ENCODE results near the gene ST6GALNAC3.

The ST6GALNAC3 gene

DNA sequence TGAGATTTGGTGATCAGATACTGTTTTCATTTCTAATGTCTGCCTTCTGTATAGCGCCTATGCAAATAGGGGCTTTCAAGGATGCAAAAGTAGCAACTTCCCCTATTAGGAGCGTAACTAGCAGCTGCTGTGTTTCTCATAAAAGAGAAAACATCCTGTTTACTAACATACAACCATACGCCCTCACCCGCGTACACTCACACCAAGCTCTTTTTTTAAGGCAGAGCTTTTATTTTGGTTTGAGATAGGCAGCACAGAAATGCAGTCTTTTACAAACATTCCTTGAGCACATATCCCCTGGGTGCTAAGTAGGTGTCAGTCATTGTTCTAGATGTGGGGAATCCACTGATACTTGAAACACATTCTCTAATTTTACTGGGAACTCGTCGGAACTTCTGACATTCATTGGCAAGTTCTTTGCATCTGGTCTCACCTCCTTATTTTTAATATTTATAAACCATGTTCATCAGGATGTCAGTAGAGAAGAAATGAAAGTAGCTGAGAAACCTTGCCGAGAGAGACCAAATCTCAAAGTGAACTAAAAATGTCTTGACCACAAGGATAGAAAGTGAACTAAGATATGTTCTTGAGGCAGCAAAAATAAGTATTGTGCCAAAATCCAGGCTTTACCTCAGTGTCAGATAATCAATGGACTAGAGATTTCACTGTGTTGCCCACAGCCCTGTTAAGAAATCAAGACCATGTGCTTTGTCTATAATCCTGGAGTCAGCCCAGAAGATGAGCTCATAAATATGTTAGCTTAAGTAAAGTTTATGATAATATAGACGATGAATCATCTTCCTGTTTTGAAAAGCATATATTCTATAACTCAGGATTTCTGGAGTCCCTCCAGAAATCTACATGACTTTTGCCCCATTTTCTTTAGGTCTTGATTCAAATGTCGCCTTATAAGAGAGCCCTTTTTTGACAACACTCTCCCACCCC, 350.9 kb downstream of the ST6GALNAC3 start:
- FAIRE-seq (no peak), DNase-seq (ENCODE audit: low spot score) (no peak)

DNA sequence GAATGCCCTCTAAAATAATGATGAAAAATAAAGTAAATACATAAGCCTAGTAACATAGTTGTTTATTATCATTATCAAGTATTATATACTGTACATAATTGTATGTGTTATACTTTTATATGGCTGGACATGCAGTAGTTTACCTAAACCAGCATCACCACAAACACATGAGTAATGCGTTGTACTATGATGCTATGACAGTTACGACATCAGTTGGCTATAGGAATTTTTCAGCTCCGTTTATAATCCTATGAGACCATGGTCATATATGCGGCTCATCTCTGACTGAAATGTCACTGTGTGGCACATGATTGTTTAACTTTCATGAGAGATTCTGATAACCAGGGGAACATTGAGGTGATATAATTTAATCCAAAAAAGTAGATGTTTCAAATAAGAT, 352.1 kb downstream of the ST6GALNAC3 start:
- FAIRE-seq (no peak), DNase-seq (ENCODE audit: low spot score) (no peak)

DNA sequence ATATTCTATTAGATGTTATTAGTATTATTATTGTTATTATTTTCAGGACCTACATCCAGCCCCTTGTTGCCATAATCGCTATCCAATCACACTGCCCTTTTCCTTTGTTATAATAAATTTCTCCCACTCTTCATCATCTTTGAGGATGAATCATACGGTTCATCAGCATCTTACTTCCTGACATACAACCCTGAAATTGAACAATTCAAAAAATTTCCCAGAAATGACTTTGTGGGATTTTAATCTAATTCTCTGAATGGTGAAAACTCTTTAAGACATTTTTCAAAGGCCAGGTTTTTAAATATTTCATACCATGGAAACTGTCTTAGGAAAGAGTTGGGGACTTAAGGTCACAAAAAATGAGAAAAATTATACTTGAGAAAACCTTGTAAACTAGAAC, 353.5 kb downstream of the ST6GALNAC3 start:
- DNase-seq (ENCODE audit: low spot score) (no peak), FAIRE-seq (no peak)

DNA sequence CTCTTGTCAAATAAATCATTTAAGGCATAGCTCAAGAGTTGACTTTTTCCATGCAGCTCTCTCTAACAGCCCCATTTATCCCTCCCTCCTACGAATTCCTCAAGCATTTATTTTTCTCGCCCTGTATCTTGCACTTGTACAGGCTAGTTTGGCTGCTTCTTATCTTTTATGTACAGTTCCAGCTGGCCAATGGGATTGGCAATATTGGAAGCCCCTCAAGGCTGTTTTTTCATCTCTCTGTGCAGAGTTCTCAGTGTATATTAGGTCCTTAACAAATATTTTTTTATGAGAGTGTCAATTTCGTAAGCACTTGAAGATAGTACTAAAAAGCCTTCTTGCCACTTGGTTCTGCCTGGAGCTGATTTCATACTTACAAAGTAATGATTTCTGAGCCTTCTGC, 356.0 kb downstream of the ST6GALNAC3 start:
- FAIRE-seq (no peak), DNase-seq (ENCODE audit: low spot score) (no peak)

DNA sequence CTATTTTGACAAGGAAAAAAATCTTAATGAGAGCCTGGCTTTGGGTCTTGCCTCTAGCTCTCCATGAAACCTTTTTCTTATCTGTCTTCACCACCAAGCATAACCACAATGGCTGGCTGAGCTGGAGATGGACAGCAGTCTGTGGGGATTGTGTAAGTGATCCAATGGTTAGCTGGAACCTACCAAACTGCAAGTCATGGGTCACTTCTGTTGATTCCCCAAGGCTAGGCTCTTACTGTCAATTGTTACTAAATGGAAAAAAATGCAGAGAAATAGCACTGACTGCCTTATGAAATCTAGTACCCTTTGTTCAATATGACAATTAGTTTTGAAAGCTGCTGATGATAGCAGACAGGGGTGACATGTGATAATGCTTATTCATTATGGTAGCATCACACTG, 359.0 kb downstream of the ST6GALNAC3 start:
- no peak for FAIRE-seq

DNA sequence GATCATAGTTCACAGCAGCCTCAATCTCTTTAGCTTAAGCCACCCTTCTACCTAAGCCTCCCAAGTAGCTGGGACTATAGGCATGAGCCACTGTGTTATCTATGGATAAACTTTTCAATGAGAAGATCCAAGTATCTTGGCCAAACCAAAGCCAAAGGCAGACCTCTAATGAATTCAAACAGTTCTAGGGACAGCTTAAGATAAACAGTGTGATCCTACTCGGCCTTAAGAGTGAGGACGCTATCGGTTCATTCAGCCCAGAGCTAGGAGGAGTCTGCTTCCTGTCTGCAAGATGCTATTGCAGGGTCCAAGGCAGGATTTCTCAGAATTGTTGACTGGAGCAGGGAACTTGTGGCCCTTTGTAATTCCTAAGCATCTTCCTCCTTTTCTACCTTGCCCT, 368.7 kb downstream of the ST6GALNAC3 start:
- FAIRE-seq (no peak), DNase-seq (ENCODE audit: low spot score) (no peak)

More for the DNA sequence above, 359.0 kb downstream of the ST6GALNAC3 start:
- DNase-seq (ENCODE audit: low spot score) = no peak

DNA sequence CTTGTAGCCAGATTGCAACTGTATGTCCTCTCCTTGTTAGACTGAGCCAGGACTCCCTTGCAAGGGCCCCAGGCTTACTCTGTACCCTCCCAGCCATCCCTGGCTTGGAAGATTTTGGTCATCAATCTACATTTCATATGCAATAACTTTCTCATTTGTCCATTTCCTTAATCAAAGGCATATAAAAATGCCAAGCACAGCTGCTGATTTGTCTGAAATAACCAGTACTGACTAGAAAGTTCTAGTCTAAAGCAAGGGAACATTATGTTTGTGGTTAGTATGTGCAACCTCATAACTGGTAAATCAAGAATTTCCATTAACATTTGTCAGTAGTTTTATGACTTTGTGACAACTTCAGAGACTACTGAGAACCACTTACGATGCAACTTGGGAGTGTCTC, 370.2 kb downstream of the ST6GALNAC3 start:
- DNase-seq (ENCODE audit: low spot score) (no peak), FAIRE-seq (no peak)

DNA sequence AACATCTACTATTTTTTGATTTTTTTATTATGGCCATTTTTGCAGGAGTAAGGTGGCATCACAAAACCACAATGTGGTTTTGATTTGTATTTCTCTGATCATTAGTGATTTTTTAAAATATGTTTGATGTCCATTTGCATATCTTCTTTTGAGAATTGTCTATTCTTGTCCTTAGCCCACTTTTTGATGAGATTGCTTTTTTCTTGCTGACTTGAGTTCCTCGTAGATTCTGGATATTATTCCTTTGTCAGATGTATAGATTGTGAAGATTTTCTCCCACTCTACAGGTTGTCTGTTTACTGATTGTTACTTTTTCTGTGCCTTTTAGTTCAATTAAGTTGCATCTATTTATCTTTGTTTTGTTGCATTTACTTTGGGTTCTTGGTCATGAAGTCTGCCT, 375.7 kb downstream of the ST6GALNAC3 start:
- DNase-seq (ENCODE audit: low spot score) = no peak
- no peak for FAIRE-seq

DNA sequence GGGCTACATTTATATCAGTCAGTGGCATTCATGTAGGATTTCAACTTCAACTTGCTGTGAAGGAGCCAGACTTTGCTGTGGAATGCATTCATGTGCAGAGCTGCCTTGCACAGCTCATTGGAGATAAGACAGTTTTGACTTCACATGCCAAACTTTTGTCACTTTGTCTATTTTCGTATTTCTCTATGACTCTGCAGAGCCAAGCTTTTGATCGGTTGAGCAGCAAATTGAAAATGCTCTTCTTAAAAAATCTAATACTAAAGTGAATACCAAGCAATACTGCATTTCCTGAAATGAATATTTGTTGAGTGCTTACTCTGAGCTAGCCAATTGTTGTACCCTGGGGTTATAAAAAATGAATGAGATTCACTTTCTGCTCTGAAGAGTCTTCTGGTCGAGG, 388.7 kb downstream of the ST6GALNAC3 start:
- no peak for FAIRE-seq

DNA sequence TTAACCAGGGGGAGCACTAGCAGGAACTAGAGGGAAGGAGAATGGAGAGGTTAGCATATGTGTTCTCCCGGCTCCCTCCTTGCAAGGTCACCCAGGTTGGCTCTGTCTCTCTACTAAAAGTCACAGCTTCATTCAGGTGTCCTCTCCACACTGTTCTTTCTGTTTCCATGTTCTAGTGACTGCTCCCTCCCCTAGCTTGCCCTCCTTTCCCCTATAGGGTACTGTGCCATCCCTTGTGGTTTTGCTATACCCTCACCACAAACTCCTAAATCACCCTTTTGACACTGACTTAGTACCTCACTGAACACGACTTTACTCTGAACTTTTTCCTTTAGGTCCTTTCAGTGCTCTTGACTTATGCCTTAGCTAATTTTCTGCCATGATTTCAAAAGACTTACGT, 389.3 kb downstream of the ST6GALNAC3 start:
- DNase-seq (ENCODE audit: low spot score) = no peak
- no peak for FAIRE-seq

More for the DNA sequence above, 388.7 kb downstream of the ST6GALNAC3 start:
- DNase-seq (ENCODE audit: low spot score) = no peak

DNA sequence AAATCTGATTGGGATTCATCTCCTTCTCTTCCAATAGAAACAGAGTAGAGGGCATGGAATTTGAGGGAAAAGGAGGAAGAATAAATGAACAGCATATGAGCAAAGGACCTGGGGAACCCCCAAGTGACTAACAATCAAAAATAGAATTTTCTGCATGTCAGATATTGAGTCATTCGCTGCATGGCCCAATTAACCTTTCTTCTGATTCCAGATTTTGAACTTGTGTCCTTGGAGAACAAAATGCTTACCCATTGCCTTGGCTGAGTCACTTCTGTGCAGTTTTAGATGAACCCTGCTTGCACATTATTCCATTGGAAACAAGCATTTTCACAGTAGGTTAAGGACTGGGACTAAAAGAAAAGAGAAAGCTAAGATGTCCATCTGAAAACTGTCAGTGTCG, 390.5 kb downstream of the ST6GALNAC3 start:
- DNase-seq (ENCODE audit: low spot score) (peak; percentile 32), FAIRE-seq (no peak)

DNA sequence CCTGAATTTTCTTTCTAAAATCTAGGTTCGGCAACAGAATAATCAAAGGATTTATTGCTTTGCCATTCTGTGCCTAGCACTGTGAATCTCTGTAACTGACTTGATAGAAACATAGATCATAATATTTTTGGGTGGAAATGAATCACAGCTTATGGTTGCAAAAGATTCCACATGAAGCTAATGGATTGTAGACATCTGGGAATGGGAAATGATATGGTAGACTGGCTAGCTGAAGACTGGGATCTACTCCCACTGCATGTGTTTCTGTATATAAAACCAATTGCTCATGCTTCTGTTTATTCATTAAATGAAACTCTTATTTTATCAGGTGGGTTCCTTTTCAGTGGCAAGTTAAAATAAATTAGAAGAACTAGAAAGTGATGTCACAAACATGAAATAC, 395.6 kb downstream of the ST6GALNAC3 start:
- DNase-seq (ENCODE audit: low spot score) (no peak), FAIRE-seq (no peak)

DNA sequence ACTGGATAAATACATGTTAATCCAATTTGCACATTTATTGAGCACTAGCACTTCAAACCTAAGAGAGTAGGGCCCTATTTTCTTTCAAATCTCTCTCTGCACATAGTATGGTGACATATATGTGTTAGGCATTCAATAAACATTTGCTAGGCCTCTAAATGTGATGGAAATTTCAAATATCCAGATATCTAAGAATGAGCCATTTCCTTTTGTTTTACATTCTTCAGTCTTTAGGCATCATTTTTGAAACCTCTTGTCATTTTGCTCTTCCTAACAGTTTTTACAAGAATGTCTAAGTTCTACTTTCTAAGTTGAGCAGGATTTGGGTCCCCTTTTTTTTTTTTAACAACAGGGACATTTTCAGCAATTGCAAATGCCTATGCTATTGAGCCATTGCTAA, 397.0 kb downstream of the ST6GALNAC3 start:
- no peak for DNase-seq (ENCODE audit: low spot score)
- FAIRE-seq = no peak

DNA sequence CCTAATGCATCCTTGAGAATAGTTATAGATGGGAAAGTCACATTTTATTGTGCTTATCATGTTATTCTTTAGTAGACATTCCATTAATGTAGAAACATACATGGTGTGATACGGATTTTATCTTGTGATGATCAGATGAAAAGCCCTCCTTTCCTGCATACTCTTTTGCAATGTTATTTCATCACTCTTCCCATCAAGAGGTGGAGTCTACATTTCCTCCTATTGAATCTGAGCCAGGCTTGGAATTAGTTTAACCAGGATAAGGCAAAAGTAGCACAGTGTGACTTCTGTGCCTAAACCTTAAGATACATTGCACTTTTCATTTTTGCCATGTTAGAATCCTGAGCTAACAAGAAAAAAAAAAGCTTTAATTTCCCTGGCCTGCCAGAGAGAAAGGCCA, 399.0 kb downstream of the ST6GALNAC3 start:
- no peak for DNase-seq (ENCODE audit: low spot score)
- FAIRE-seq = no peak

DNA sequence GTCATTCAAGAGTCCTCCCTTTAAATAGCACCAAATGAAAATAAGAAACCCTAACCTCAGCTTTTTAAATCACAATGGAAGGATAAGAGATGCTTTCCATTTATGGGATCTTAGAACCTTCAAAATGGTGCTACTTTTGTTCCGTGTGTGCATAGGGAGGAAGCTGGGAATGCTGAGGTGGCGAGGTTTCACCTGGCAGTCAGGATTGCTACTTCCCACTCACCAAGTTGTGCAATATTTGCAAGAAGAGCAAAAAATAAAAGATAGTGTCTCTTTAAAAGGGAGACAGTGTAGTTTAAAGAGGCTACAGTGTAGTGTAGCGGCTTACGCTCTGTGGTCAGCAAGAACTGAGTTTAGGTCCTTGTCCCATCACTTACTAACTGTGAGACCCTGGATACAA, 400.4 kb downstream of the ST6GALNAC3 start:
- FAIRE-seq = no peak
- DNase-seq (ENCODE audit: low spot score) = no peak

DNA sequence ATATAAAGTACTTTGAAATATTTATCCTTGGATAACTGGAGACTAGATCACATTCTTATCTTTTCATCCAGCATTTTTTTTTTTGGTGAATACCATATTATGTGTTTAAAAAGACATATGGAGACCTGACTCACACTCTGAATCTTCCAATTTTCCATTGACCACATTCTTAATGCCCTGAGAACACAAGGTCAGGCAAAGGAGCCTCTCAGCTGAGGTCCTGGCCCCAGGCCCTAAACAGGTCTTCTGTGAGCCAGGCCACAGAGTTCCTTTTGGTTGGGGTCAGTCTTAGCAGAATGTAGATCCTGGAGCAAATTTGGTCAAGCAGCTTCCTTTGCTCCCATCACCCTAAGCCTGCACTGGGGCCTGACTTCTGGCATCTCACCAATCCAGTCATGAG, 402.6 kb downstream of the ST6GALNAC3 start:
- no peak for FAIRE-seq

DNA sequence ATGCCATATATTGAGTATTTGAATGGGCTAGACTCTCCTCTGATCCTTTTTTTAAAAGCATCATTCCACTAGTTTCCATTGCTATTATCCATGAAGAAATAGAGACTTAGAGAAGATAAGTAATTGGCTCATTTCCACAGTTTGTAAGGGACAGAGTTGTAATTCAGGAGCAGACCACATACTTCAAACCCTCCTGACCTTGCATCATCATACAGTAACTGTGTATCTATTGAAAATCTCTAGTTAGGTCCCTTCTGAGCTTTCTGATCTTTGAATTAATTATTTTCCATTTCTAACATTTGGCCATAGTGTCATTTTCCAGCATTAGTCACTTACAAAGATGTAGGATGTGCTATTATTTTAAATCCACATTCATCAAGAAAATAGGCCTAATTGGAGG, 406.3 kb downstream of the ST6GALNAC3 start:
- DNase-seq (ENCODE audit: low spot score) = no peak
- FAIRE-seq = no peak

More for the DNA sequence above, 402.6 kb downstream of the ST6GALNAC3 start:
- no peak for DNase-seq (ENCODE audit: low spot score)

DNA sequence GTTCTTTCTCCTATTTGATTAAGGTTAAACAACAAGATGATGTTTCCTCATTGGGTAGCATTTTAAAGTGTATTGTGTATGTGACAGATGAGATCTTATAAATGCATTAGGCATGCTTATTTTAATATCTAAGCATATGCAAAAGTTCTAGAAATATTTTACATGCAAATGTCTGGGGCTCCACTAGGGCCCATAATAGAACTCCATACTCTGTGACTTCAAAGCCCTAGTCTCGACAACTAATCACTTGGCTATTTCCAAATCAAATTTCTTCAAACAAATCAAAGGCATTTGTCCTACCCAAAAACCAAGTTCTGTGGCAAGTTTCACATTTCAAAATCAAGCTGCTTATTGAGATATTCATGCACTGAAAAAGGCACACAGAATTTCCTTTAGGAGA, 407.1 kb downstream of the ST6GALNAC3 start:
- no peak for FAIRE-seq
- no peak for DNase-seq (ENCODE audit: low spot score)

DNA sequence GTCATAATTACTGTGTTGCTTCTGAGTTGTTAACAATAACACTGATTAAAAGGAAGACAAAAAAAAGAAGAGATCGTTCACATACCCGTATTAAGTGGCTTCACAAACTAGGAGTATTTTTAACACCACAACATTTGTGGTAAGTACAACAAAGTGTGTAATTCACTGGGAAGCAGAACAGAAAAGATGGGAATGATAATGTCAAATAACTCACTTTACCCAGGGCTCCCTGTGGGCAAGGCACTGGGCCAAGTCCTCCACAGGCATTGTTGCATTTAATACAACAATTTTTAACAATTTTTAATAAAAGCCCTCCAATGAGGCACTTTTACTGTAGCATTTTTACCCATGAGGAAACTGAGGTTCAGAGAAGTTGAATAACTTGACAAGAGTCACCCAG, 407.7 kb downstream of the ST6GALNAC3 start:
- no peak for FAIRE-seq

DNA sequence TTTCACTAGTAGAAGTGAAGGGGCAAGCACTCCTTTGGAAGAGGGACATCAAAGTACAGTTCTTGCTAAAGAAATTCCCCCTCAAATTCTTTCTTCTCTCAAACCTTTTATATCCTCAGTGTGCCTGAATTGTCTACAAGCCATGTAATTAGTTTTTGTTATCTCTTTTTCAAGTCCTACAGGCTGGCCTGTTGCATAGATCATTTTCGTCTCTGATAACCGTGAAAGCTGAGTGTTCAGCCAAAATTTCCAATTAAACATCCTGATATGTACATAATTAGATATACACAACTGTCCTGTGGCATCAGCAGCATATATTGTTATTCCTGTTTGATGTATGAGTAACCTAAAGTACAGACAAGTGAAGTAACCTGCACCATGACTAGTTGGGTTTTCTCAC, 417.2 kb downstream of the ST6GALNAC3 start:
- no peak for FAIRE-seq
- DNase-seq (ENCODE audit: low spot score) = no peak

More for the DNA sequence above, 407.7 kb downstream of the ST6GALNAC3 start:
- no peak for DNase-seq (ENCODE audit: low spot score)

DNA sequence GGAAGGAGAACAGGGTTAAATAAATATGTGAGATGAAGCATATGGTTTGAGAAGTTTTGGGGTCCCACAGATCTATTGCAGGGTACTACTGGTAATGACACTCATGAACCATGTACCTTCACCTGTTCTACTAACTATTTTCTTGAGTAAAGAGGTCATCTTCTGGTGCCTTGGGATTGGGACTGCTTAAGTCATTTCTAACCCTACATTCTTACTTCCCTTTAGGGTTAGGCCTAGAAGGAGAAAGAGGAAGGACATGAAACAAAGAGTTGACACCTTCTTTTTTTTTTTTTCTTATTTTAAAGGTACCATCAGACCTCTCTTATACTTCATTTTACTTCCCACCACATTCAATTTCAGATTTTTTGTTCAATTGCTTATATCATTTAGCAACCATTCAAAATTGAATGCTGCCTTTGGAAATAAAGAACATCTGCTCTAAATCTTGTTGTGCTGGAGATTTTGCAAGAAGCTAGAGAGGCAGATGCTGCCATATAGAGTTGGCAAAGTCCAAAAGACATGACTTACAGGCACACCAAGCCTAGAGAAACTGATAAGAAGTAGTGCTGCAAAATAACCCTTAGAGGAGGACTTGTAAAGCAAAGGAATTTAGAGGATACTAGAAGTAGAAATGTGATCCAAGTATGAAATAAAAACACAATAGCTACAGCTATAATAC, 418.3 kb downstream of the ST6GALNAC3 start:
- FAIRE-seq (no peak), DNase-seq (ENCODE audit: low spot score) (no peak)

DNA sequence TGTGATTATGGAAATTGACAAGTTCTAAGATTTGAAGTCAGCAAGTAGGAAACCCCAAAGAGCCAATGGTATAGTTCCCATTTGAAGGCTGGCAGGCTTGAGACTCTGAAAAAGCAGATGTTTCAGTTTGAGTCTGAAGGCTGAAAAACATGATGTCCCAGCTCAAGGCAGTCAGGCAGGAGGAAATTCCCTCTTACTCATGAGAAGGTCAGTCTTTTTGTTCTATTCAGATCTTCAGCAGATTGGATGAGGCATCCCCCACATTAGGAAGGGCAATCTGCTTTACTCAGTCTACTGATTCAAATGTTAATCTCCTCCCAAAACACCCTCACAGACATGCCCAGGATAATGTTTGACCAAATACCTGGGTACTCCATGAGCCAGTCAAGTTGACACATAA, 420.3 kb downstream of the ST6GALNAC3 start:
- no peak for FAIRE-seq

DNA sequence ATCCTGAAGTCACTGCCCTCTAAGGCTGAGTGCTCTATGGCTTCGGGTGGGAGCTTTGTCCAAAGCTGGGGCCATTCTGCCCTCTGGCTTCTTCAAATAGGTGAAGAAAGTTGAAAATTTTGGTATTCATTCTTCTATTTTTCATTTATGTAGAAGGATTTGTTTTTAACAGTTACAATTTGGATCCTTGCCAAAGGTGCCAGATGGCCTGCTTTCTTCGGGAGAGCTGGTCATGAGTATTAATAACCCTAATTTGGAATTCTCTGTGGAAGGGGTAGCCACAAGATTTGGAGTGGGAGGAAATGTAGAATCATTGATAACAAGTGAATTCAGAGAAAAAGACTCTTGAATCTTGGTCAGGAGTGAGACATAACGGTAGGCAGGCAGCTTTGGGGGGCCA, 422.3 kb downstream of the ST6GALNAC3 start:
- FAIRE-seq (no peak), DNase-seq (ENCODE audit: low spot score) (no peak)

More for the DNA sequence above, 420.3 kb downstream of the ST6GALNAC3 start:
- peak; percentile 9 for DNase-seq (ENCODE audit: low spot score)

Data from RCC 7860 (cell line).